ENCODE data around the gene NCOA3. TPM values are rescaled to one million over a fixed set of nuclear protein-coding genes. Genes with fewer than 3 reads are reported as not detected.

Gene NCOA3
- total RNA-seq, 1 donor from 2014 or later, result 17.9 TPM

DNA sequence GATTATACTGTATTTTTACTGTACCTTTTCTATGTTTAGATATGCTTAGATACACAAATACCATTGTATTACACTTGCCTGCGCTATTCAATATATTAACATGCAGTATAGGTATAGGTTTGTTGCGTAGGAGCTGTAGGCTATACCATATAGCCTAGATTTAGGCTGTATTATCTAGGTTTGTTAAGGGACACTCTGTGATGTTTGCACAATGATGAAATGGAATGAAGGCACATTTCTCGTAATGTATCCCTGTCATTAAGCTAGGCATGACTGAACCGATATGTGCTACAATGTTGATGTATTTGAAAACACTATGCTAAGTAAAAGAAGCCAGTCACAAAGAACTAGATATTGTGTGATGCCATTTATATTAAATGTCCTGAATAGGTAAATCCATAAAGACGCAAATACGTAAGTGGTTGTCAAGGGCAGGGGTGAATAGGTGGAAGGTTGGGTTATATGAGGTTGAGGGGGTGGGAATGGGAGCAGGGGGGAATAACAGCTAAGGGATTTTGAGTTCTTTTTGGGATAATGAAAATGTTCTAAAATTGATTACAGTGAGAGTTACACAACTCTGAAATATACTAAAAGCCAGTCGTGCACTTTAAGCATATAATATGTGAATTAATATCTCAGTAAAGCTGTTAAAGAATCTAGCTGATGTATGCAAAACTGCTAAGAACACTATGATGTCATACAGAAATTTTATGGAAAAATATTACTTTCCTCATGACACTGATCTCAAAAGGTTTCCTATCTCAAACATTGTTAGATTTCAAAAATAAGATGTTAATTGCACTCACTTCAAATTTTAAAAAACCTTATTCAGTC lies 97.4 kb downstream of the NCOA3 start:
- TF ChIP-seq, protein P1, sequence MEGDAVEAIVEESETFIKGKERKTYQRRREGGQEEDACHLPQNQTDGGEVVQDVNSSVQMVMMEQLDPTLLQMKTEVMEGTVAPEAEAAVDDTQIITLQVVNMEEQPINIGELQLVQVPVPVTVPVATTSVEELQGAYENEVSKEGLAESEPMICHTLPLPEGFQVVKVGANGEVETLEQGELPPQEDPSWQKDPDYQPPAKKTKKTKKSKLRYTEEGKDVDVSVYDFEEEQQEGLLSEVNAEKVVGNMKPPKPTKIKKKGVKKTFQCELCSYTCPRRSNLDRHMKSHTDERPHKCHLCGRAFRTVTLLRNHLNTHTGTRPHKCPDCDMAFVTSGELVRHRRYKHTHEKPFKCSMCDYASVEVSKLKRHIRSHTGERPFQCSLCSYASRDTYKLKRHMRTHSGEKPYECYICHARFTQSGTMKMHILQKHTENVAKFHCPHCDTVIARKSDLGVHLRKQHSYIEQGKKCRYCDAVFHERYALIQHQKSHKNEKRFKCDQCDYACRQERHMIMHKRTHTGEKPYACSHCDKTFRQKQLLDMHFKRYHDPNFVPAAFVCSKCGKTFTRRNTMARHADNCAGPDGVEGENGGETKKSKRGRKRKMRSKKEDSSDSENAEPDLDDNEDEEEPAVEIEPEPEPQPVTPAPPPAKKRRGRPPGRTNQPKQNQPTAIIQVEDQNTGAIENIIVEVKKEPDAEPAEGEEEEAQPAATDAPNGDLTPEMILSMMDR (conservative IDR thresholded peaks at IDR 0.05; ENCODE audit: low read depth, low read length), result no peak
- no peak overlapping the region for H3K4me3 ChIP-seq (ENCODE audit: low read depth, low read length)
- DNase-seq (ENCODE audit: low read depth), result no peak

DNA sequence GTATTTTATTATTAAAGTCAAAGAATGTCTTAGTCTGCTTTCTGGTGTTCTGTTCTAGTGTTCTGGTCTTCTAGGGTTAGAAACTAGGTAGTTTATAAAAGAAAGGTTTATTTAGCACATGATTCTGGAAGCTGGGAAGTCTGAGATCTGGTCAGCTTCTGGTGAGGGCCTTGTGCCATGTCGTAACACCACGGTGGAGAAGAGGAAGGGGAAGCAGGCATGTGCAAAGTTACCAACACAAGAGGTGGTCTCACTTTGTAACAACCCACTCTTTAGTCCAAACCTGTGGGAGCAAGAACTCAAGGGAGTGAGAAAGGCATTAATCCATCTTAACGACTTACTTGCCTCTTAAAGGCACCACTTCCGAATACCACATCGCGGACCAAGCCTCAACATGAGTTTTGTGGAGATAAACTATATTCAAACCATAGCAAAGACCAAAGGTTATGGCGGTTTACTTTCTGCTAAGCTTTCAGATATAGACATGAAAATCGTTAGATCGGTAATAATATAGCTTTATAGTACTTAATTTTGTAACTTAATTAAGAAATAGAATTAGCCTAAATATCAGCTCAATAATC lies 99.4 kb downstream of the NCOA3 start:
- TF ChIP-seq, protein P1 (conservative IDR thresholded peaks at IDR 0.05; ENCODE audit: low read depth, low read length), result no peak
- DNase-seq (ENCODE audit: low read depth), result no peak
- H3K4me3 ChIP-seq (ENCODE audit: low read depth, low read length), result no peak overlapping the region

DNA sequence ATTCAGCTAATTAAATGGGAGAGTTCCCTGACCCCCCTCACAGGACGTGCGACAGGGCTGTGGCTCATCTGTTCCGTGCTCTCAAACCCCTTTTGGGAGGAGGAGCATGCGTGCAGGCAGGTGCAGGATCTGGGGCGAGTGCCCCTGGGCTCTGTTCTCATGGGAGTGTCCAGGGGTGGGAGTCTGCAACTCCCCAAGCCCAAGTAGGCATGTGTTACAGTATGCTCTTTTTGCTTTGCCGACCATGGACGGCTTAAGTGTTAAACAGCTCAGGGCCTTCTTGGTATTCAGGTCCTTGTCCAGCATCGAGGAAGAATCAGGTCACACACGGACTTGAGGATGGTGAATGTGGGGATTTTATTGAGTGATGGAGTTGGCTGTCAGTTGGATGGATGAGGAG lies 101.6 kb downstream of the NCOA3 start:
- TF ChIP-seq, protein P1 (conservative IDR thresholded peaks at IDR 0.05; ENCODE audit: low read depth, low read length), result no peak
- no peak for DNase-seq (ENCODE audit: low read depth)

DNA sequence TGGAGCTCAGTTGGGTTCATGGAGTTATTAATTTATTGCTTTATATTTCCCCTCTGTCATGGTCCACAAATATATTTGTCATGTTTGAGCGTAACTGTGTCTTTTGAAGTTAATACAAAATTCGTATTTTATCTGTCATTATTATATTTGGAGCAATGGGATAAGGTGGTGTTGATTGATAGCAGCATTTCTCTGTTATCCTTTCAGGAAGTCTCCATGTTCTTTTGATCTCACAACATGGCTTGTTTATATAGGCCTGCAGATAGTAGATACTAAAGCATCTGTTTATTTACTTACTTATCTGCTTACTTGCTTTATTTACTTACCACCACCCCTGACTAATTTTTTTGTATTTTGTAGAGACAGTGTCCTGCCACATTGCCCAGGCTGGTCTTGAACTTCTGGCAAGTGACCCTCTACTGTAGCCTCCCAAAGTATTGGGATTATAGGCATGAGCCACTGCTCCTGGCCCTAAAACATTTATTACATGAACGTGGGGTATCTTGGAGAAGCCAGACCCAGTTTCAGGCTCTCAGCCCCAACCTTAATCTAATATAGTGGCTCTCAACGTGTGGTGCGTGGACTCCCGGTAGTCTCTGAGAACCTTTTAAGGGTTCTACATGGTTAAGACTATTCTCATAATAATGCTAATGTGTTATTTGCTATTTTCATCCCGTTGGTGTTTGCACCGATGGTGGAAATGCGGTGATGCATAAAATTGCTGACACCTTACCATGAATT lies 104.2 kb downstream of the NCOA3 start:
- DNase-seq (ENCODE audit: low read depth), result no peak
- H3K4me3 ChIP-seq (ENCODE audit: low read depth, low read length), result no peak overlapping the region
- TF ChIP-seq, protein P1 (conservative IDR thresholded peaks at IDR 0.05; ENCODE audit: low read depth, low read length), result no peak

More for the DNA sequence above, 101.6 kb downstream of the NCOA3 start:
- H3K4me3 ChIP-seq (ENCODE audit: low read depth, low read length), result no peak overlapping the region

DNA sequence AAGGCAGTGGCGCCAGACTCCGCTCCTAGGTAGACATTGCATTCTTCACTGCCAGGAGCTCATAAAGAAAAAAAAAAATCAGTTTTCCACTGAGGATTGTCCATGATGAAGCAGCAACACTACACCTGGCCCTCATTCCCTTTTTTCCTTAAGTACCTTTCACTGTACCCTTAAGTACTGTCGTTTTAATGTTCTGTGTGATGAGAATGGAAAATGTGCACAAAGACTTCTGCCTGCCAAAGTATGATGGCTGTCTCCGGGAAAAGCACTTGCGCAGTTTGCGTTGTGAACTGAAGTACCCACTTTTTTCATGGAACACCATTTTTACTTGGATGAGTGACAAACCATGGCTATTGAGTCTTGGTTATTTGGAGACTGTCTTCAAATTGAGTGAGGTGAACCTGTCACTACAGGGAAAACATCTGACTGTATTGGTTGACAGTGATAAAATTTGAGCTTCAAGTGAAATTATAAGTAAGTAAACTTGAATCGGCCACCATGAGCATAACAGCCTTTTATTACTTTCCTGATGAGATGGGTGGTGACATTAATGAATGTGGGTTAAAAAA lies 104.8 kb downstream of the NCOA3 start:
- TF ChIP-seq, protein P1 (conservative IDR thresholded peaks at IDR 0.05; ENCODE audit: low read depth, low read length), result no peak
- DNase-seq (ENCODE audit: low read depth), result no peak
- no peak overlapping the region for H3K4me3 ChIP-seq (ENCODE audit: low read depth, low read length)

DNA sequence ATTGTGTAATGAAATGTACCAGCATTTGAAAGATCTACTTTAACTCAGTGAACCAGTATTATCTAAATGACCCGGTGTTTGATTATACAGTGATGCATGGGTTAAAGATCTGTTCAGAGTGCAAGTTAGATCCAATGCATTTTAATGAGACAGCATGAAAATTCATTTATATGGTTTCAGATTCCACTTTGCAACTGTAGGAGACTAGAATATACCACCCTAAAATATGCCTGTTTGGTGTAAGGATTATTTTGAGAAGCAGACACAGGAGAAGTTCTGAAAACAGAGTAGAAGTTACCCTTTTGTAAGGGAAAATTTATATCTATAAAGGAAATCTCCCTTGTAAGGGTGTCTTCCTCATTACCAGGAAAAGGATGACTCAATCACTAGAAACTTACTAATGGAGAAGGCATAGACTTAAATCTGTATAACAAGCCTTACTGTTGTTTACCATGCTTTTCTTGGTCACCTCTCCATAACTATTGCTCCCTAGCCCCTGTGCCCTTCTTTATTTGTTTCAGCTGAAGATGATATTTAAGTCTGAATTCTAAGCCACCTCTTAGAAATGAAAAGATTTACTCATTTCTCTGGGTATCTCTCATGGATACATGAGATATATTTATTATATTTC lies 105.4 kb downstream of the NCOA3 start:
- TF ChIP-seq, protein P1 (conservative IDR thresholded peaks at IDR 0.05; ENCODE audit: low read depth, low read length), result no peak
- DNase-seq (ENCODE audit: low read depth), result no peak

More for the DNA sequence above, 105.4 kb downstream of the NCOA3 start:
- H3K4me3 ChIP-seq (ENCODE audit: low read depth, low read length), result no peak overlapping the region
